Body of pancreas (tissue), 4 donors: ENCODE measurements around the gene GP9. TPM values are rescaled to one million over a fixed set of nuclear protein-coding genes. Genes with fewer than 3 reads are reported as not detected.
"Not testable (repeated sequence)": the region's sequence is repeated elsewhere in the genome, so short reads cannot be mapped to it uniquely, and the experiment has no call there.

Experiments
- ATAC-seq: fragments of 150-250 bp; one replicate; pipeline ENCODE4 v1.9.1; 2016
- DNase-seq, 4 donors: peaks; one replicate each; pipeline ENCODE4 v3.0.0-alpha.2; 2019
- H3K27ac ChIP-seq, 4 donors: fragments of 200-600 bp; sonication (generic); 1 replicate in 3 of 4; 2 replicates in 1 of 4; pipeline versions ENCODE4 v1.5.1 to v1.6.1; 2016 to 2019; ENCODE audit warnings: mild to moderate bottlenecking in 1 of 4, mixed read lengths in 1 of 4, moderate library complexity in 1 of 4
- H3K27me3 ChIP-seq, 2 donors: fragments of 200-600 bp; sonication (generic); one replicate each; pipeline ENCODE4 v1.6.0; 2016; ENCODE audit warnings: mild to moderate bottlenecking in 1 of 2
- H3K36me3 ChIP-seq, 2 donors: fragments of 200-600 bp; sonication (generic); replicated peaks in 1 of 2; 2 replicates each; pipeline ENCODE4 v1.5.1; 2016; ENCODE audit warnings: low read depth in 2 of 2; ENCODE audit not compliant: insufficient read depth in 1 of 2
- H3K4me1 ChIP-seq: fragments of 200-600 bp; sonication (generic); one replicate; pipeline ENCODE4 v1.6.0; 2016
- H3K4me3 ChIP-seq, 2 donors: fragments of 200-600 bp; sonication (generic); 1 replicate in 1 of 2; 2 replicates in 1 of 2; pipeline ENCODE4 v1.5.1; 2016 to 2019
- H3K9me3 ChIP-seq, 3 donors: fragments of 200-600 bp; sonication (generic); 1 replicate in 2 of 3; 2 replicates in 1 of 3; pipeline ENCODE4 v1.5.1; 2016
- POLR2A ChIP-seq, 3 donors: fragments of 450-650 bp; IDR thresholded peaks; one replicate each; pipeline ENCODE4 v1.6.1; 2016; ENCODE audit warnings: antibody characterized with exemption in 3 of 3, mild to moderate bottlenecking in 2 of 3
- WGBS, 2 donors: methylation state at CpG; one replicate each; pipeline ENCODE4 v1.1.5; 2017; 5-methylcytosine and 5-hydroxymethylcytosine counted together
- intact Hi-C: fragments of 100-400 bp; cut with DNase I; formaldehyde crosslinking; loops from one replicate; pipeline ENCODE4 v1.15.1; 2023
- total RNA-seq, 2 donors: library from RNA; depleted of rRNA; stranded (reverse); fragments of >200 nt; gene quantifications; one replicate each; pipeline ENCODE4 v1.1.0, GENCODE V29; 2016
- TF ChIP-seq, protein P1 (sequence below), 7 experiments: fragments of 450-650 bp in 4 of 7; fragments of 200-600 bp in 3 of 7; sonication (generic) in 3 of 7; IDR thresholded peaks; one replicate each; pipeline ENCODE4 v1.5.1; 2016 to 2019; ENCODE audit warnings: antibody characterized with exemption in 7 of 7

Gene GP9
- total RNA-seq, 2 donors from 2014 or later, result not detected

DNA sequence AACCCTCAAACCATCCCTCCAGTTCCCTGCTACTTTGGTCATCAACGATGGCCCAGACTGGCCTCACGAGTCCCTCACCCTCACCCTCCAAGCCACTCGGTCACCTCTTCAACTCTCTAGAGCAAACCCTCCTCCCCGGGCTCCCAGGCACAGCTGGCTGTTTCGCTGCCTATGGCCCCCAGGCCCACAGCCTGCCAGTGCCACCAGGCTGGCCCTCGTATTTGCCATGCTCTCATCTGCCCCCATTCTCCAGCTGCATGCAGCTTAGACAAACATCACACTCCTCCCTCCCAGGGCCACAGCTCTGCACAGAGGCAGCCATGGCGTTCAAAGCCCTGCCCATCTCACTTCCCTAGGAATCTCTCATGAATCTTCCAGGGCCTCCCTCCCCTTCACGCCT lies 47.2 kb downstream of the GP9 start:
- Histone ChIP-seq H3K4me1 (peaks cover 14% of the 10 kb centered on the region), H3K4me3 (no peak overlapping the region), H3K27ac (no peak overlapping the region), H3K9me3 (no peaks in the 10 kb centered on the region), H3K27me3 (no peaks in the 10 kb centered on the region), H3K36me3 (peaks cover 0 to 3% of the 10 kb centered on the region in 2 donors)
- intact Hi-C loops, result no loop called here
- TF ChIP-seq, protein P1, sequence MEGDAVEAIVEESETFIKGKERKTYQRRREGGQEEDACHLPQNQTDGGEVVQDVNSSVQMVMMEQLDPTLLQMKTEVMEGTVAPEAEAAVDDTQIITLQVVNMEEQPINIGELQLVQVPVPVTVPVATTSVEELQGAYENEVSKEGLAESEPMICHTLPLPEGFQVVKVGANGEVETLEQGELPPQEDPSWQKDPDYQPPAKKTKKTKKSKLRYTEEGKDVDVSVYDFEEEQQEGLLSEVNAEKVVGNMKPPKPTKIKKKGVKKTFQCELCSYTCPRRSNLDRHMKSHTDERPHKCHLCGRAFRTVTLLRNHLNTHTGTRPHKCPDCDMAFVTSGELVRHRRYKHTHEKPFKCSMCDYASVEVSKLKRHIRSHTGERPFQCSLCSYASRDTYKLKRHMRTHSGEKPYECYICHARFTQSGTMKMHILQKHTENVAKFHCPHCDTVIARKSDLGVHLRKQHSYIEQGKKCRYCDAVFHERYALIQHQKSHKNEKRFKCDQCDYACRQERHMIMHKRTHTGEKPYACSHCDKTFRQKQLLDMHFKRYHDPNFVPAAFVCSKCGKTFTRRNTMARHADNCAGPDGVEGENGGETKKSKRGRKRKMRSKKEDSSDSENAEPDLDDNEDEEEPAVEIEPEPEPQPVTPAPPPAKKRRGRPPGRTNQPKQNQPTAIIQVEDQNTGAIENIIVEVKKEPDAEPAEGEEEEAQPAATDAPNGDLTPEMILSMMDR (IDR thresholded peaks at IDR 0.05), result no peak
- TF ChIP-seq POLR2A (IDR thresholded peaks at IDR 0.05), result no peak
- whole genome bisulfite sequencing, 2 donors, result 82 to 84% methylated on average over 8 of the region's 8 CpGs
- no peak for ATAC-seq
- no peak for DNase-seq

- H3K27ac ChIP-seq, intact Hi-C loops, H3K9me3 ChIP-seq, H3K27me3 ChIP-seq, DNase-seq, H3K4me3 ChIP-seq, H3K36me3 ChIP-seq, ATAC-seq: not testable (repeated sequence)
- peaks cover 15% of the 10 kb centered on the region for H3K4me1 ChIP-seq
- 94 to 96% methylated on average over 10 of the region's 10 CpGs for WGBS, 2 donors
Measured at GRCh38 chr3:129111076-129111780, 50.6 kb downstream of the GP9 start.

Other genes starting within 250 kb of the GP9 start
- 10 to 100 TPM; 22.8 to 46.5 TPM for gene ACAD9, start 181.2 kb upstream of the GP9 start, total RNA-seq
- gene CFAP92, start 66.7 kb upstream of the GP9 start, total RNA-seq, result not detected
- gene EFCC1, start 59.5 kb upstream of the GP9 start, total RNA-seq, result 1 to 10 TPM; 1.8 to 4.0 TPM
- gene RAB43, start 61.0 kb downstream of the GP9 start, total RNA-seq, result 10 to 100 TPM in 1 of 2 donors, 1 to 10 TPM in 1; 6.6 to 10.1 TPM
- gene ISY1, start 100.3 kb downstream of the GP9 start, total RNA-seq, result 10 to 100 TPM in 1 of 2 donors, 1 to 10 TPM in 1; 9.3 to 12.5 TPM
- 100 to 1,000 TPM; 175 to 262 TPM for gene CNBP, start 123.1 kb downstream of the GP9 start, total RNA-seq
- 10 to 100 TPM; 62.6 to 75.0 TPM for gene COPG1, start 188.8 kb downstream of the GP9 start, total RNA-seq
- gene HMCES, start 218.1 kb downstream of the GP9 start, total RNA-seq, result 10 to 100 TPM; 10.1 to 14.5 TPM